Measurements from ENCODE around the gene OSBP2.

DNA sequence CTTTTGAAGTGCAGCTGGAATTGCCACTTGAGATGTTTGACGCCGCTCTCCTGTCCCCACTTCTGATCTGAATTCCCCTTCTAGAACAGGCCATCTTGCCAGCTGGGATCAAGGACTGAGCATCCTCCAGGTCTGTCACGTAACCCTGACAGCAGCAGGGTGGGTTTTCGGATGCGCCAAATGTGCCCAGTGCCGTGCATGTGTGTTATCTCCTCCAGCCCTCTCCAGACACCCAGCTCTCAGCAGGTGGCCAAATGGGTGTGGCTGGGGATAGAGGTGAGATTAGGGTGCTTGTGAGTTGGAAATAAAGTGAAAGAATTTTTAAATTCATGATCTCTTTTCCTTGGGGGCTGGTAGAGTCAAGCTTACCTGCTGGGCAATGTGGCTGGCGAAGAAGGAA, 3.3 kb downstream of the OSBP2 start:
- TF ChIP-seq CTCF (IDR thresholded peaks at IDR 0.05) (no peak), POLR2A (IDR thresholded peaks at IDR 0.05) (no peak)
